Endothelial cell of umbilical vein (primary cell): ENCODE measurements around the gene SLC12A8. TPM values are rescaled to one million over a fixed set of nuclear protein-coding genes. Genes with fewer than 3 reads are reported as not detected.

ENCODE experiments used
- BruUV-seq: library from RNA; stranded (reverse); fragments of 400-500 nt; replicated peaks from 2 replicates; lab custom pipeline; 2021; lab: Mats Ljungman, UMichigan
- CTCF ChIA-PET: fragments of 300-600, 350-600 bp; sonication (Branson Sonifier 250); formaldehyde crosslinking; loops from one replicate; lab custom pipeline; 2021; ENCODE audit warnings: antibody characterized with exemption, inconsistent platforms; lab: Charles Lee
- POLR2A ChIA-PET: fragments of 300-600, 350-600 bp; sonication (Branson Sonifier 250); formaldehyde crosslinking; loops from one replicate; lab custom pipeline; 2021; ENCODE audit warnings: antibody characterized with exemption, inconsistent platforms; lab: Charles Lee
- DNase-seq: peaks from one replicate; pipeline ENCODE4 v3.0.0-alpha.2; 2011; ENCODE audit warnings: low read depth, low spot score
- FAIRE-seq: peaks from 2 replicates; lab custom pipeline; 2011; peaks lifted over from hg19 to GRCh38; lab: Jason Lieb, UNC
- H2AFZ ChIP-seq: 2 replicates; pipeline ENCODE4 v1.6.0; 2012; ENCODE audit warnings: low read depth, low read length, control low read depth, inconsistent platforms
- H3K27ac ChIP-seq: 2 replicates; pipeline ENCODE4 v1.5.1; 2011; ENCODE audit warnings: low read depth, mild to moderate bottlenecking, control low read depth, low read length, moderate library complexity; ENCODE audit not compliant: insufficient read depth
- H3K27me3 ChIP-seq, 2 experiments: 2 replicates each; pipeline versions ENCODE4 v1.6.0 to v1.6.1; 2011; ENCODE audit warnings: low read length in 2 of 2, mixed read lengths in 1 of 2; ENCODE audit not compliant: control insufficient read depth in 2 of 2, insufficient read depth in 2 of 2
- H3K36me3 ChIP-seq, 2 experiments: 2 replicates in 1 of 2; 3 replicates in 1 of 2; pipeline ENCODE4 v1.5.1; 2011; ENCODE audit warnings: low read length in 2 of 2, mild to moderate bottlenecking in 1 of 2, moderate library complexity in 1 of 2; ENCODE audit not compliant: control insufficient read depth in 2 of 2, insufficient read depth in 2 of 2; ENCODE audit errors: extremely low read depth in 1 of 2
- H3K4me1 ChIP-seq: 3 replicates; pipeline ENCODE4 v1.5.1; 2011; ENCODE audit warnings: mild to moderate bottlenecking, low read length; ENCODE audit not compliant: control insufficient read depth, insufficient read depth; ENCODE audit errors: extremely low read depth
- H3K4me2 ChIP-seq: 2 replicates; pipeline ENCODE4 v1.6.1; 2011; ENCODE audit warnings: low read length, control low read depth, mixed read lengths; ENCODE audit not compliant: insufficient read depth
- H3K4me3 ChIP-seq, 3 experiments: fragments of 200-600 bp in 1 of 3; sonication (generic), shearing (Covaris generic) in 1 of 3; replicated peaks in 1 of 3; 2 replicates each; pipeline ENCODE4 v1.5.1; 2011 to 2016; ENCODE audit warnings: control low read depth in 3 of 3, low read length in 3 of 3, mild to moderate bottlenecking in 2 of 3, inconsistent platforms in 1 of 3, low read depth in 1 of 3, moderate library complexity in 1 of 3; ENCODE audit not compliant: insufficient read depth in 1 of 3
- H3K79me2 ChIP-seq: 2 replicates; pipeline ENCODE4 v1.6.0; 2012; ENCODE audit warnings: low read length, inconsistent platforms; ENCODE audit not compliant: control insufficient read depth, insufficient read depth
- H3K9ac ChIP-seq: replicated peaks from 2 replicates; pipeline ENCODE3; 2011; ENCODE audit warnings: low read length, control low read depth; ENCODE audit not compliant: insufficient read depth; ENCODE audit errors: extremely low read depth
- H3K9me1 ChIP-seq: replicated peaks from 3 replicates; pipeline ENCODE4 v1.6.0; 2011; ENCODE audit warnings: mild to moderate bottlenecking, low read length; ENCODE audit not compliant: control insufficient read depth, insufficient read depth; ENCODE audit errors: extremely low read depth
- H3K9me3 ChIP-seq: replicated peaks from 2 replicates; pipeline ENCODE4 v1.5.1; 2012; ENCODE audit warnings: low read length, inconsistent platforms; ENCODE audit not compliant: control insufficient read depth, insufficient read depth
- H4K20me1 ChIP-seq: replicated peaks from 2 replicates; pipeline ENCODE3; 2011; ENCODE audit warnings: mild to moderate bottlenecking, low read length; ENCODE audit not compliant: control insufficient read depth, insufficient read depth; ENCODE audit errors: extremely low read depth
- EZH2 ChIP-seq: IDR thresholded peaks from 2 replicates; pipeline ENCODE4 v1.6.1; 2012; ENCODE audit warnings: borderline replicate concordance, low read depth, mild to moderate bottlenecking, moderate library complexity, low read length, inconsistent platforms; ENCODE audit not compliant: severe bottlenecking
- FOS ChIP-seq: IDR thresholded peaks from 2 replicates; pipeline ENCODE4 v1.6.1; 2011; ENCODE audit warnings: mild to moderate bottlenecking, low read length, moderate library complexity, borderline replicate concordance; ENCODE audit not compliant: insufficient read depth
- GATA2 ChIP-seq: IDR thresholded peaks from 2 replicates; pipeline ENCODE4 v1.7.0; 2011; ENCODE audit warnings: low read depth, mild to moderate bottlenecking, moderate library complexity, mixed read lengths, low read length; ENCODE audit not compliant: insufficient read length, insufficient read depth
- JUN ChIP-seq: IDR thresholded peaks from 2 replicates; pipeline ENCODE4 v1.6.1; 2011; ENCODE audit warnings: borderline replicate concordance, low read depth; ENCODE audit not compliant: insufficient read length, insufficient read depth
- MYC ChIP-seq: IDR thresholded peaks from one replicate; pipeline ENCODE4 v1.6.1; 2011; ENCODE audit warnings: mild to moderate bottlenecking, low read depth, low read length
- POLR2A ChIP-seq: IDR thresholded peaks from 2 replicates; pipeline ENCODE4 v1.6.1; 2012; ENCODE audit warnings: low read depth, mild to moderate bottlenecking, control low read depth, low read length
- POLR2AphosphoS5 ChIP-seq: IDR thresholded peaks from 2 replicates; pipeline ENCODE4 v1.6.1; 2012; ENCODE audit warnings: low read depth, mild to moderate bottlenecking, control low read depth, low read length, moderate library complexity; ENCODE audit not compliant: insufficient read depth
- dilution Hi-C: fragments of 300-500 bp; cut with MboI; formaldehyde crosslinking; loops from one replicate; pipeline ENCODE4 v1.15.0; 2019; ENCODE audit warnings: low sequenced_read_pairs; ENCODE audit not compliant: extremely low pct_ligation_motif_present
- intact Hi-C: fragments of 100-400 bp; cut with micrococcal nuclease; formaldehyde crosslinking; loops from one replicate; pipeline ENCODE4 v1.10.0; 2022
- polyA plus RNA-seq, 4 experiments: library from polyadenylated mRNA; depleted of rRNA in 3 of 4; stranded (reverse) in 3 of 4; unstranded in 1 of 4; fragments of >200 nt; gene quantifications; 2 replicates each; pipeline versions ENCODE4 v1.2.1 to v1.2.3, GENCODE V29; 2011 to 2012; ENCODE audit warnings: missing spikeins in 1 of 4
- total RNA-seq: library from RNA; stranded (reverse); gene quantifications from 2 replicates; pipeline ENCODE4 v1.2.3, GENCODE V29; 2021
- TF ChIP-seq, protein P1 (sequence below): IDR thresholded peaks from 2 replicates; pipeline ENCODE4 v1.6.1; 2011; ENCODE audit not compliant: insufficient read depth, insufficient read length
- TF ChIP-seq, protein P2 (sequence below), 2 donors: IDR thresholded peaks; 1 replicate in 1 of 2; 2 replicates in 1 of 2; pipeline ENCODE4 v1.5.1; 2011; ENCODE audit warnings: low read length in 2 of 2, mild to moderate bottlenecking in 2 of 2, moderate library complexity in 2 of 2, control low read depth in 1 of 2, inconsistent platforms in 1 of 2, low read depth in 1 of 2; ENCODE audit not compliant: insufficient read depth in 1 of 2; ENCODE audit errors: extremely low read depth in 1 of 2

The SLC12A8 gene
- total and polyA plus RNA-seq, 2 donors (not counting 3 experiments of a cell fraction or from before 2014, with no cell fraction given), result 0.86 to 0.90 TPM

DNA sequence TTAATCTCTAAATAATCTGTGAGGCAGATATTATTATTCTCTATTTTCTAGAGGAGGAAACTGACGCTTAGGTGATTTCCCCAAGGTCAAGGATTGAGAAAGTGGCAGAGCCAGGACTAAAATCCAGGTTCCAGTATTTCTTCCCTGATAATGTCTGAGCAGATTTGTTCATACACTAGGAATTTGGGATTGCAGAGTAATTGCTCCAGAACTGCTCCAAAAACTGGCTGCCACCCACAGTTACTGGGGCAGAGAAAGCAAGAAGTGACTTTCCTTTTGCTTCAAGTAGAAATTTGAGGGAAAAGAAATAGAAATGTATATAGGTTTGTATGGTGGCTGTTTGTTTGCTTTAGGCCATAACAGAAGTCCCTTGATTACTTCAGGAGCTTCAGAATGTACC is 60.6 kb downstream of the SLC12A8 start:
- Histone ChIP-seq H3K79me2 (no peaks in the 10 kb centered on the region), H3K4me3 (no peak overlapping the region), H3K27ac (no peak overlapping the region), H4K20me1 (no peaks in the 10 kb centered on the region), H3K9ac (no peak overlapping the region), H3K4me1 (peaks cover 7% of the 10 kb centered on the region), H2AFZ (no peak overlapping the region), H3K36me3 (no peaks in the 10 kb centered on the region), H3K9me3 (no peaks in the 10 kb centered on the region), H3K4me2 (no peak overlapping the region), H3K9me1 (no peaks in the 10 kb centered on the region), H3K27me3 (no peaks in the 10 kb centered on the region)
- intact Hi-C loops (loop anchor here (10.0 kb wide), 2 partner anchors 387 to 433 kb away; no protein-coding TSS in a partner anchor), dilution Hi-C loops (no loop called here)
- DNase-seq (peak; percentile 22), FAIRE-seq (no peak)
- no TSS peak for BruUV-seq
- CTCF ChIA-PET, result no interaction called here
- TF ChIP-seq POLR2AphosphoS5, result no peak
- TF ChIP-seq, protein P1, sequence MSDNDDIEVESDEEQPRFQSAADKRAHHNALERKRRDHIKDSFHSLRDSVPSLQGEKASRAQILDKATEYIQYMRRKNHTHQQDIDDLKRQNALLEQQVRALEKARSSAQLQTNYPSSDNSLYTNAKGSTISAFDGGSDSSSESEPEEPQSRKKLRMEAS, result no peak
- POLR2A ChIA-PET, result no interaction called here

DNA sequence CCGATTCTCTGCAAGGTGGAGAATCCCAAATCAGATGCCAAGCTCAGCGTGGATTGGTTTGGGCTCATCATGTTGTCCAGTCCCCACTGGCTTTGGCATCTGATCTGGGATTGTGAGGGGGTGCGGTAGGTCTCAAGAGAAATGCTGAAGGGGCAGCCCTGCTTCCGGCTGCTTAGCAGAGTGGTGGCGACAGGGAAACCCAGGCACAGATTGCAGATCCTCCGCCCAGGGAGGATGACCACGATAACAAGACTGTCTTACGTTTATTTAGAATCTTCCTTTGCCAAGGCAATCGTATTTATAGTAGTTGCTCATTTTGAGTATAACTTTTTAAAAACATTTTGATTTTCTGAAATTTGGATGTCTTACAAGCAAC is 61.1 kb downstream of the SLC12A8 start:
- CTCF ChIA-PET, result interaction anchor here (1.4 to 1.9 kb wide), 2 partner anchors 36 to 288 kb away, joined by 3 to 23 read pairs; no protein-coding TSS in a partner anchor

More for the DNA sequence above, 61.1 kb downstream of the SLC12A8 start:
- Histone ChIP-seq H3K4me1 (peaks cover 7% of the 10 kb centered on the region), H3K79me2 (no peaks in the 10 kb centered on the region), H3K36me3 (no peaks in the 10 kb centered on the region), H3K9me3 (no peaks in the 10 kb centered on the region), H3K9ac (no peak overlapping the region), H2AFZ (no peak overlapping the region), H3K9me1 (no peaks in the 10 kb centered on the region), H3K4me2 (no peak overlapping the region), H3K27me3 (no peaks in the 10 kb centered on the region), H4K20me1 (no peaks in the 10 kb centered on the region), H3K27ac (no peak overlapping the region), H3K4me3 (no peak overlapping the region)
- TF ChIP-seq, protein P2, sequence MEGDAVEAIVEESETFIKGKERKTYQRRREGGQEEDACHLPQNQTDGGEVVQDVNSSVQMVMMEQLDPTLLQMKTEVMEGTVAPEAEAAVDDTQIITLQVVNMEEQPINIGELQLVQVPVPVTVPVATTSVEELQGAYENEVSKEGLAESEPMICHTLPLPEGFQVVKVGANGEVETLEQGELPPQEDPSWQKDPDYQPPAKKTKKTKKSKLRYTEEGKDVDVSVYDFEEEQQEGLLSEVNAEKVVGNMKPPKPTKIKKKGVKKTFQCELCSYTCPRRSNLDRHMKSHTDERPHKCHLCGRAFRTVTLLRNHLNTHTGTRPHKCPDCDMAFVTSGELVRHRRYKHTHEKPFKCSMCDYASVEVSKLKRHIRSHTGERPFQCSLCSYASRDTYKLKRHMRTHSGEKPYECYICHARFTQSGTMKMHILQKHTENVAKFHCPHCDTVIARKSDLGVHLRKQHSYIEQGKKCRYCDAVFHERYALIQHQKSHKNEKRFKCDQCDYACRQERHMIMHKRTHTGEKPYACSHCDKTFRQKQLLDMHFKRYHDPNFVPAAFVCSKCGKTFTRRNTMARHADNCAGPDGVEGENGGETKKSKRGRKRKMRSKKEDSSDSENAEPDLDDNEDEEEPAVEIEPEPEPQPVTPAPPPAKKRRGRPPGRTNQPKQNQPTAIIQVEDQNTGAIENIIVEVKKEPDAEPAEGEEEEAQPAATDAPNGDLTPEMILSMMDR (IDR thresholded peaks at IDR 0.05; ENCODE audit: extremely low read depth in 1 of 2, insufficient read depth in 1 of 2, low read depth in 1 of 2, low read length in 2 of 2), result no peak
- TF ChIP-seq JUN, result no peak
- TF ChIP-seq EZH2, result no peak
- TF ChIP-seq, protein P1, result no peak
- TF ChIP-seq POLR2A, result no peak
- no peak for TF ChIP-seq FOS
- no peak for TF ChIP-seq POLR2AphosphoS5
- TF ChIP-seq GATA2, result no peak
- TF ChIP-seq MYC, result no peak
- DNase-seq, result no peak
- intact Hi-C loops, result loop anchor here (10.0 kb wide), 2 partner anchors 387 to 433 kb away; no protein-coding TSS in a partner anchor
- BruUV-seq, result no TSS peak
- POLR2A ChIA-PET, result no interaction called here
- dilution Hi-C loops, result no loop called here
- no peak for FAIRE-seq
